Gastroesophageal sphincter (tissue), 3 donors: Measurements from ENCODE around the gene COX10.

ENCODE experiments used
- CTCF ChIP-seq, 4 experiments: fragments of 200-600 bp in 2 of 4; fragments of 450-650 bp in 2 of 4; sonication (generic) in 1 of 4; IDR thresholded peaks; one replicate each; pipeline ENCODE4 v1.5.1; 2017 to 2019; ENCODE audit warnings: antibody characterized with exemption in 4 of 4, mild to moderate bottlenecking in 2 of 4, moderate library complexity in 2 of 4
- POLR2A ChIP-seq, 2 donors: fragments of 450-650 bp; IDR thresholded peaks; one replicate each; pipeline ENCODE4 v1.6.1; 2017; ENCODE audit warnings: antibody characterized with exemption in 2 of 2, mild to moderate bottlenecking in 2 of 2, moderate library complexity in 1 of 2

- TF ChIP-seq CTCF (IDR thresholded peaks at IDR 0.05), result no peak
- no peak for TF ChIP-seq POLR2A (IDR thresholded peaks at IDR 0.05)
Observed at GRCh38 chr17:14091367-14091766, 22.1 kb downstream of the COX10 start.
